Fibroblast of the aortic adventitia (primary cell): ENCODE data around the gene MPO. TPM values are rescaled to one million over a fixed set of nuclear protein-coding genes. Genes with fewer than 3 reads are reported as not detected.

ENCODE experiments used
- DNase-seq: peaks from one replicate; pipeline ENCODE4 v3.0.0-alpha.2; 2010; ENCODE audit warnings: low read depth
- H3K4me3 ChIP-seq: 2 replicates; pipeline ENCODE4 v1.5.1; 2011; ENCODE audit warnings: low read depth, mild to moderate bottlenecking, control low read depth, low read length, moderate library complexity
- CTCF ChIP-seq: IDR thresholded peaks from 2 replicates; pipeline ENCODE4 v1.5.1; 2011; ENCODE audit warnings: mild to moderate bottlenecking, low read length, control low read depth, inconsistent platforms; ENCODE audit not compliant: insufficient read depth
- total RNA-seq: library from RNA; depleted of rRNA; stranded (reverse); fragments of >200 nt; gene quantifications from 2 replicates; pipeline ENCODE4 v1.2.3, GENCODE V29; 2012; ENCODE audit warnings: low replicate concordance

The MPO gene
- total RNA-seq, 1 donor: 0.09 TPM

- TF ChIP-seq CTCF: no peak
- DNase-seq: no peak
These were observed 33.9 kb upstream of the MPO start for GRCh38 chr17:58314706-58315015.

DNA sequence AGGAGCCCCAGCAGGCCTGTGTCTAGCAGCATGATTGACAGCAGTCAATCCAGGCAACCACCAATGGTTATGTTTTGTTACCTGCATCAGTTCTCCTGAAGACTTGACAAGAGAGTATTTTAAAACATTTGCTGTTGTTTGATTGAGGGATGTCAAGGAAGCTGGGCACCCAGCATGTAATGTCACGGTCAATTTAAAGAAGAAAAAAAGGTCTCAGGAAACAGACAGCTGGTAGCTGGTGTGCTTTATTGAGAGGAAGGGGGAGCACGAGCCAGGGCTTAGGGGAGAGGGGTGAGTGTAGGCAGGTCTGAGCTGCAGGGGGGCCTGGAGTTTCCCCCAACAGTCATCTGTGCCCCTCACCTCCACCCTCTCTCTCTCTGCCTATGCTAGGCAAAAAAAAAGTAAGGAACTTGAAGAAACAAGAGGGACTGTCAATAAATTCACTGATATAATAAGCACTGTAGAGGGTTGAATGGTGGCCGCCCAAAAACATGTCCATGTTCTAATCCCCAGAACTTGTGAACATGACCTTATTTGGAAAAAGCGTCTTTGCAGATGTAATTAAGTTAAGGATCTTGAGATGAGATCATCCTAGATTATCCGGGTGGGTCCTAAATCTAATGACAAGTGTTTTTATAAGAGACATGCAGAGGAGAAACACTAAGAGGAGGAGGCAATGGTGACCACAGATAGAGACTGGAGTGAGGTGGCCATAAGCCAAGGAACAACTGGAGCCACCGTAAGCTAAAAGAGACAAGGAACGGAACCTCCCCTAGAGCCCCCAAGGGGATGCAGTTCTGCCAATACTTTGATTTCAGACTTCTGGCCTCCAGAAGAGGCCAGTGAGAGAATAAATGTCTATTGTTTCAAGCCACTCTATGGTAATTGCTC lies 33.3 kb upstream of the MPO start:
- no peak overlapping the region for H3K4me3 ChIP-seq
- no peak for DNase-seq
- no peak for TF ChIP-seq CTCF

More at GRCh38 chr17:58314706-58315015, 33.9 kb upstream of the MPO start:
- no peak overlapping the region for H3K4me3 ChIP-seq

- TF ChIP-seq CTCF: peak; percentile 2
- peak; percentile 19 for DNase-seq
- no peak overlapping the region for H3K4me3 ChIP-seq
These were observed 32.1 kb upstream of the MPO start for GRCh38 chr17:58312829-58313228.

- no peak overlapping the region for H3K4me3 ChIP-seq
- no peak for DNase-seq
- no peak for TF ChIP-seq CTCF
These were observed 31.4 kb upstream of the MPO start for GRCh38 chr17:58312021-58312630.

GRCh38 chr17:58311429-58311894 lies 30.7 kb upstream of the MPO start:
- no peak for TF ChIP-seq CTCF
- no peak overlapping the region for H3K4me3 ChIP-seq
- DNase-seq: no peak

DNA sequence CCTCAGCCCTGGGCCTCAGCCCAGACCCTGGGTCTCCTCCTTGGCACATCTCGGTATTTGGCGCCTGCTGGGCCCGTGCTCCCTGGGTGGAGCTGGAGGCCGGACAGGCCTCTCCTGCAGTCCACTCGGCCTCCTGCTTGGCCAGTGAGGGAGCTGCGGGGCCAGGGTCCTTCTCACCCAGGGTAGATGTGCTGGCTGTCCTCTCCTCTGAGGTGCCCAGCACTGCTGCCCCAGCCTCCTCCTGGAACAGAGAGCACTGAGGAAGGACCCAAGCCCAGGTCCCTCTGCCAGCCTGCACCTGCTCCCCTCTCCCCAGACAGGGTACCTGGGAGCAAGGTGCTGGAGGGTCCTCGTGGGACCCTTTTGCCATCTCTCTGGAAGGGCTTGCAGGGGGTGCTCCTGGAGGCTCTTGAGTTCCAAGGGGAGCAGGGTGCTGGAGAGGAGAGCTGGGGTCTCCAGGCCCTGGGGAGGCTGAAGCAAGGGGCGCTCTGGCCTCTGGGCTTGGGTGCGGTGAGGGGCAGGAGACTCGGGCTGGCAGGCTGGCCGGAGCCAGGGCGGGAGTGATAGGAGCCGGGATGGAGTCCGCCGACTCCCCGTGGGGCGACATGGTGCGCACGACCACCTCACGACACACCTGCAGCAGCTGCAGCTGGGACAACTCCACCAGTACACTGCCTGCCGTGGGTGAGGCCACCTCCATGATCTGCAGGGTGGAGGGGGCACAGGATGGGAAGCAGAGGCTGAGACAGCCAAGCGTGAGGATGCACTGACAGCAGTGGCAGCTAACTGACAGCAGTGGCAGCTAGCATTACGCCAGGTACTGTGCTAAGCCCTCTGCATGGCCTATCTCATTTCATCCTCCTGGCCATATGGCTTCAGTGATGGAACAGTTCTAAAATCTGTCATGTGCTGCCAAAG lies 30.0 kb upstream of the MPO start:
- TF ChIP-seq CTCF: no peak
- H3K4me3 ChIP-seq: no peak overlapping the region
- DNase-seq: no peak
